HG02623 (cell line): Measurements from ENCODE around the gene PPM1H.

Experiments used
- ATAC-seq: cut with Tn5 transposase; IDR thresholded peaks from one replicate; pipeline ENCODE4 v1.9.1; 2021; ENCODE audit warnings: moderate library complexity; ENCODE audit not compliant: unreplicated experiment

Gene PPM1H

DNA sequence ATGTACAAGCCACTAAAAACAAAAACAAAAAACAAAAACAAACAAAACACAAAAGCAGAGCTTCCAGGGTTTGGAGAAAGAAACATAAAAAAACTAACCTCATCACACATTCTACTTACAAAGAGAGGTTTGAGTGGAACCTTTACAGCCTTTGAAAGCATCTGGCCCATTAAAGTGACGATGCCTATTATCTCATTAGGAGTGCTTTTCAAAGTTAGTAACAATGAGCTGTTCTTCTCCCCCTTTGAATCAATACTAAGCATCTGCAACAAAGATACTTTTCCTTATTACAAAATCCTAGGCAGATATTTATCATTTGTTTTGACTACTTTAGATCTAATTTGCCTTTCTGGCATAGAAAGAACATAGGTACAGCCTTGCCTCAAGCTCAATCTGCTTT is 217.3 kb downstream of the PPM1H start:
- ATAC-seq = no peak

DNA sequence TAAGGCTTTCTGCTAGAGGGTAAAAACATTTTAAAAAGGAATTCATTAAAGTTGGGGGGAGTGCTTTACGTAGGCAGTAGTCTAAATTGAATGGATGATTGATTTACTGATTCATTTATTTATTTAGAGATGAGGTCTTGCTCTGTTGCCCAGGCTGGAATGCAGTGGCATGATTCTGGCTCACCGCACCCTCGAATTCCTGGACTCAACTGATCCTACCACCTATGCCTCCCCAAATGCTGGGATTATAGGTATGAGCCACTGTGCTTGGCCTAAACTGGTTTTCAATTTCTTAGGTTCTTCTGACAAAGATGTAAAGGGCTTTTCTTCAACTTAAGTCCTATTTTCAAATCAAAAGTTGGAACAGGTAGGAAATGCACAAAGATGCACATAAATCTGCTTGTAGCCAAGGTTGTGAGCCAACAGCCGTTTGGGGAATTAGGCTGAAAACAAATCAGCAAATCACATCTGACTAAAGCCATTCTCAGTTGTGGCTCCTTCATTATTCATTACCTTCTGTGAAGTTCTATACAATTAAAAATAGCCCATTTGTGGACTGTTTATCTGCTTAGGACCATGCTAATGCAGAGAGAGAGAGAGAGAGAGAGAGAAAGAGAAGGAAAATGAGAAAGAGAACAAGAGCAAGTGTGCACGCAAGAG is 218.0 kb downstream of the PPM1H start:
- ATAC-seq = no peak

DNA sequence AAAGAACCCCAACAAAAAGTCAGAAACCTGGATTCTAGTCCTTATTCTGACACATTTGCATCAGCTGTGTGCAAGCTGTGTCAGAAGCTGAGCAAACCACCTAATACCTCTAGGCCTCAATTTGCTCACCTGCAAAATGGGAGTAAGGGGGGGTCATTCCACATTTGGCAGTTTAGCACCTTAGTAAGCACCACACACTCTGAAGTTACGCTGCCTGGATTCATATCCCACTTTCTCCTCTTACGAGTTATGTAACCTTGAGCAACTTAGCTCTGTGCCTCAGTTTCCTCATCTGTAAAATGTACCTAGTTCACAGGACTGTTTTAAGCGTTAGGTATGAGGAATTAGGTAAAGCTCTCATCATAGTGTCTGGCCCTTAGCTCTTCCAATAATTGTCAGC is 218.9 kb downstream of the PPM1H start:
- no peak for ATAC-seq

DNA sequence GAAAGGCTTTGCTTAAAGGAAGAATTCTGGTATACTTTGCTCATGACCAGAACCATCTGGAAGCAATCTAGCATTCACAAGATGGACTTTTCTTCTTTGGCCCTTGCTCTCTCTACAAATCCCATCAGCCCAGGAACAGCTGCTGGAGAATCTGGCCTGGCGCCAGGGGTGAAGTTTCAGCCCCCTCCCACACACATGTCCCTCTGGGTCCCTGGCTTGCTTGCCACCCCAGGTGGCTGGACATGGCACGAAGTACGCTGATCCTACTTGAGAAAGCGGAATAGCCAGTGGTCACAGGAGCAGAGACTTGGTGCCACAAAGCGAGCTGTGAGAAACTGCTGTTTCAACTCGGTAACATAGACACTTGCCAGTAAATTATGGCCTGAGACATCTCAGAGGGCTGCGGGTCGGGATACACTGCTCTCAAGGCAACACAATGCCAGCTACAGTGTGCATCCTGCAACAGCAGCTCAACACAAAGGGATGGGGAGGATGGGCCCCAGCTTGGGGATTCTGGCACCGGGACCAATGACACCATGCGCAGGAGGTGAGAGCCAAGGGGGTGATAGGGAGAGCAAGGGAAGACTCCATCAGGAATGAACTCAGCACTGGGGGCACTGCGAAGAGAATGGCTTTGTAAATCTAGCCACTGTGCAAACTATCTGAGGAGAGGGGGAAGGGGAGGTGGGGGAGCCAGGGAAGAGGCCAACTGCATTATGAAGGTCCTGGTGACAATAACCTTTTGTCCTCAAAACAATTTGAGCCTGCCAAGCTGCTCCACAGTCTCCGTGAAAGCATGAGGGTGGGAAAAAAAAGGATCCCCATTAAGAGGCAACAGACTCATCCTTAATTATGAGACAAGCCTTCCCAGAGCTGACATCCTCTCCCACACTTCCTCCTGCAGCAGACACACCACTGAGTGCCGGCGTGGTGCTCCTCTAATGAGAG is 219.9 kb downstream of the PPM1H start:
- no peak for ATAC-seq

DNA sequence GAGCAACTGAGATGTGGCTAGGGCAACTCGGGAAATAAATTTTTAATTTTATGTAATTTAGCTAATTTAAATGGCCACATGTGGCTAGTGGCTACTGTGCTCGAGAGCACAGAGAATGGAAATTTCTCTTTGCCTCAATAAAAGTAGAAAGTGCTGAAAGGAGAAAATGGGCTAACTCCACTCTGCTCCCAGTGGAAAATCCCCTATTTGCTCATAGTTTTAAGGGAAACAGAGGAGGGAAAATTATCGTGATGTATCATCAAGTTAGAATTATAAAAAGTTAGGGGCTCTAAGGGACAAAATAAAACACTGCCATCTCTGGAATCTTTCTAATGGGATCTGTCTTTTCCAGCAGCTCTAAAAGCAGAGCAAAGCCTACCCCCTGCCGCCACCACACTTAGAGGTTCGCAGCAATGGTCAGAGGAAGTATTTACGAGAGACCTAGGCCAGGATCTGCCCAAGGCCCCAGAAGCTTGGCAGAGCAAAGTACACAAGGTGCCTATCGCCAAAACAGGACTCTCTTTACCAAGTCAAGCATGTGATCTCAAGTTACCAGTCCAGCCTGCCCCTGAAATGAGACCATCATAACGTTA is 220.7 kb downstream of the PPM1H start:
- no peak for ATAC-seq

DNA sequence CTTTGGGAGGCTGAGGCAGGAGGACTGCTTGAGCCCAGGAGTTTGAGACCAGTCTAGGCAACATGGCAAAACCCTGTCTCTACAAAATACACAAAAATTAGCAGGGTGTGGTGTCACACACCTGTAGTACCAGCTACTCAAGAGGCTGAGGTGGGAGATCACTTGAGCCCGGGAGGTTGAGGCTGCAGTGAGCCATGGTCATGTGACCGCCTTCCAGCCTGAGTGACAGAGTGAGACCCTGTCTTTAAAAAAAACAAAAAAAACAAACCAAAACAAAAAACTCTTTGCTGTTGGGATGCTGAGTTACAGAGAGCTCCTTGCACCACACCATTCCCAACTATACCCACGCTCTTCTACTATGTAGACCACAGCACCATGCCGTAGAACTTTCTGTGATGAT is 221.2 kb downstream of the PPM1H start:
- ATAC-seq = no peak

DNA sequence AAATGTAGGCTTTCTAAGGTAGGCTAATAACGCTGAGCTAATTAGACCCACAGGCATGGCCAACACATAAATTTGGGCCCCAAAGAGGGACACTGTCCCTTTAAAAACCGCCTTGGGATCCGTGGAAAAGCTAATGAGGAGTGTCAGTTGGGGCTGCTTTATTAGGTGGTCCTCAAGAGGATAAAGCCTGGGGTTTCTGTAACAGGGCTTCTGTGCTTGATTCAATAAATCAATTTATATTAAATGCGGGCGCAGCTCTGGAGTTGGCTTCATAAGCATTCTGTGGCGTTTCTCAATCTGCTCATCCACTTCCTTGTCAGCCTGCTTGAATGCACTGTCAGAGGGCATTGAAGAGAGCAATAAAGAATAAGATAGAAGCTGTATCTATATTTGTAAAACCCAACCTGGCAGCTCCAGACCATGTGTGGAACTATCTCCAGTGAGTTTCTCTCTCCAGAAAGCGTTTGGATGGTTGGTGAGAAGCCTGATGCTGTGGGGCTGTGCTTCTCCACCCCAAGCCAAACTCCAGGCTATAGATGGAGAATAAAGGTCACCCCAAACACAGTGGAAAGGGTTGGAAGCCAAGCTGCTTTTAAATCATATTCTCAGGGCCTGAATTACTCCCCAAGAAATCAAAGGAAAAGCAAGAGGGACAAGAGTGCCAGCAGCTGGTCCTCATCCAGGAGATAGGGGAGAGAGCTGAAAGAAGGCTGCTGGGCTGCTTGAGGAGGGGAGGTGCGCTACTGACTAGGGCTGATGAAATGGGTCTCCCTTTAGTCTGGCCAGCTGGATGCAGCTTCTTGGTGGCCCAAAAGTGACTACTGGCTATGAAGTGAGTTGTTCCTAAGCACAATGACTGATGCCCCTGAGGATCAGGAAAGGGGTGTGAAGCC is 222.0 kb downstream of the PPM1H start:
- ATAC-seq = no peak

DNA sequence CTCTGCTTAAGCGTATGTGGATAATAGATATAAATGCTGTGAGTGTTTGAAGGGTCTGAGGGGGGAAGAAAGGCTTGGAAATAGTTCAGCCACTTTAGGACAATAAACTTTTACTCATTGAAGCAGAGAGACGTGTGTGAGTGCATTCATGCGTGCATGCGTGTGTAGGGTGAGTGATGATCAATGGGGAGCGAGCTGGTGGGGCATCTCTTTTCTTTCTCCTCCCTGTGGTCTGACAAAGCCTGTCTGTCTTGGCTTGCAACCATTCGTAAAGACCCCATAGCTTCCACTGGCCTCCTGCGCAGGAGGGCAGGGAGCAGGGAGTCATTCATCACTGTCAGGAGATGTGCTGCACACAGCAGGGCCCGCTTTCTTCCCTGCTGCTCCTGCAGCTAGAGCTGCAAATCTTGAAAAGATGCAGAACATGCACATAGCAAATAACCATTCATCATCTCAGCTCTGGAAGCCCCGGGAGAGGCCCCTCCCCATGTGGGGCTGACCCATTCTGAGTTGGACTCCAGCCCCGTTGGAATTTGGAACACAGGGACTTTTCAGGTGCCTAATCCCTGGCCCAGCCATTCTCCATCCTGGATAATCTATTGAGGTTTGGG is 223.2 kb downstream of the PPM1H start:
- no peak for ATAC-seq

DNA sequence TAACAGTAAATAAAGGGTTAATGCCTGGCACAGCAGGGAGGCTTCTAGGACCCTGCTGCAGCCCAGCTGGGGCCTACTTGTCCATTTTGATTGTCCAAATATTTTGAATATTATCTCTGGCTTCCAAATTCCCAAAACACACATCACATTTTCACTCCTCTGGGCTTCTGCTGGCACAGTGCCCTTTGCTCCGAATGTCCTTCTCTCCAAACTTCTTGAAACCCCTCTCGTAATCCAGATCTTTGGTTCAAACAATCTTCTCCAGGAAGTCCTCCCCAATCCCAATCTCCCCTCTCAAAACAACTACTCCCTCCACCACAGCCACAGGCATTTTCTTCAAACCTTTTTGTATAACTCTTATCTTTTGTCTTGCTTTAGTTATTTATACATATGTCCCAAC is 225.6 kb downstream of the PPM1H start:
- no peak for ATAC-seq

DNA sequence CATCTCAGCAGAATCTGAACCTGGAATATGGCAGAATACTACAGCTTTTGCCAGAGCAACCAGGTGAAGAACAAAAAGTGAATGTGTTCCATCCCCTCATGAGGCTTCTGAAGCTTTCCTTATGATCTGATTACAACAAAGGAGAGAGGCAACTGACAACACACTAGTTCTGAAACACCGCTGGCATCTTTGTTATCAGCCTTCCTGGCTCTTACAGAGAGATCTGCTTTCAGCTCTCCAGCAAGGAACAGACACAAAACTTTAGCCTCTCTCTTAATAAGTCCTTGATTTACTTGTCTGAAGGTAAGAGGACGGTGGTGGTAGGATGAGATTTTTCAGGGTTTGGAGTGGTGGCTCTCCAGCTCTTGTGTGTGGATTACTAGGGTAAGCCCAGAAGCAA is 227.0 kb downstream of the PPM1H start:
- no peak for ATAC-seq

DNA sequence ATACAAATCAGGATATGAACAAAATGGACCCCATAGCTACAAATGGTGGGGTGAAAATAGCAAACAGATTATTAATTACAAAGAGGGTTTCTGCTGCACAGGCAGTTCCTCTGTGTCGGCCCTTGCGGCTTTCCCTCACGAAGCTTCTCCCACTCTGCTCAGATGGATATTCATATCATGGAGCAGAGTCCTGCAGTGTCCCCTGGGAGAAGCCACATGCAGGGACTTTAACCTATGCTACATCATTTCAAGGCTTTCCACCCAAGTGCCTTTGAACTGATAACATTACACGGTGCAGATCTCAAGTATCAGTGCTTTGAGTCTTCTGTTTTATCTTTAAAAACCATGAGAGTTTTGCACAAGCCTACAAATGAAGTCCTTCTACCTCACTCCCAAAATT is 229.1 kb downstream of the PPM1H start:
- no peak for ATAC-seq

DNA sequence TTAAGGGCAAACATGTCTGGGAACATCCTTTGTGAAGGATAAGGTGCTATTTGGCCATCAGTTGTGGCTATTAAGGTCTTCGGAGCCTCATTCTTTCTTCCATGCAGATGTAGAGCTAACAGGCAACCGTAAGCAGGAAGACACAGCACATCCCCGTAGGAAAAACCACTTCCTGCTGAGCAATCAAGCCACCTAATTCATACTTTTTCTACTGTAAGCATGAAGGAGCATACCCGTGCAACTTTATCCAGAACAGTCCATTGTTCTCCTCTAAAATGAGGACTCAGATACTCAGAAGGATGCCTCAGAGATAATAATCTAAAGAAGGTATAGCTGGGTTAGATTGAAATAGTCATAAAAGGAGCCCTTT is 232.0 kb downstream of the PPM1H start:
- no peak for ATAC-seq

DNA sequence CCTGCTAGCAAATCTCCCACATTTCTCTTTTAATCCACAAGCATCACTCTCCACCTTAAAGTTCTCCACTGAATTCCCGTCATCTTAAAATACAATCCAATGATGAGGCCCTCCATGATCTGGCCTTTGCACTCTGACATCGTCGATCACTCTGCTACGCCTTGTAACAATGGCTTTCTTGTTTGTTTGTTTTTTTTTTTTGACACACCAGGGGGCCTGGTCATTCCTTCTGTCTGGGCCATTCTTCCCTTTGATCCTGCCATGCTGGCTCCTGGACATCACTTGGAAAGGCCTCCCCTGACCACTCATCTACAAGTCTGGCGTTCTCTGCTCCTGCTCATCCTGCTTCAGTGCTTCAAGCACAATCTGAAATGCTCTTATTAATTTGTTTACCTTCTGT is 233.5 kb downstream of the PPM1H start:
- ATAC-seq = no peak

DNA sequence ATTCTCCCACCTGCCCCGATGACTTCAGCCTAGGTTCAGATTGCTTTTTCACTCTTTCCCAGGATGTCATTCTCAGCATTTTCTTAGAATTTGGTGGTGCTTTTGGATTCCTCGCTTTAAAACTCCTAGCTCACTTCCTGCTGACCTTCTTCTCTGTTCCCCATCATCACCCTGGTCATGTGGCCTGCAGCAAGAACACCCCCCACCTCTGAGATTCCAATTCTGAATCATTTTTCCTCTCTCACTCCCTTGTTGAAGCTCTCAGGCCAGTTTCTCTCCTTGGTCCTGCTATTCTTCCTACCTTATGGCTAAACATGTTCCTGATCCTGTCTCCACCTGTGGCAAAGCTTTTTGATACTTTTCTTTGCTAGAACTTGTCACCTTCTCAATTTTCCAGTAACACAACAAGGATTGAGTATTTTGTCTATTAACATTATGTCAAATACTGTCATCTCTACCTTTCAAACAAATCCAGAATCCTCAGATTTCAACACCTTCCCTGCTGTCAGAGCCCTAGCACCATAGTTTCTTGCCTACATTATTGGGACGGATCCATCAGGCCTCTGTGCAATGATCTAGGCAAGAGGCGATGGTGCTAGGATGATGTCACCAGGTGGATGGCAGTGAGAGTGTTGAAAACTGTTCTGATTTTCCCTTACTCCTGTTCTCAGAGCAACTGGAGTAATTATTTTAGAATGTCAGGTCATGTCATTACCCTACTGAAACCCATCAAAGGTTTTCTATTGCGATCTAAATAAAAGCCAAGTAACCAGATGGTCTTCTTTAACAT is 234.7 kb downstream of the PPM1H start:
- no peak for ATAC-seq

DNA sequence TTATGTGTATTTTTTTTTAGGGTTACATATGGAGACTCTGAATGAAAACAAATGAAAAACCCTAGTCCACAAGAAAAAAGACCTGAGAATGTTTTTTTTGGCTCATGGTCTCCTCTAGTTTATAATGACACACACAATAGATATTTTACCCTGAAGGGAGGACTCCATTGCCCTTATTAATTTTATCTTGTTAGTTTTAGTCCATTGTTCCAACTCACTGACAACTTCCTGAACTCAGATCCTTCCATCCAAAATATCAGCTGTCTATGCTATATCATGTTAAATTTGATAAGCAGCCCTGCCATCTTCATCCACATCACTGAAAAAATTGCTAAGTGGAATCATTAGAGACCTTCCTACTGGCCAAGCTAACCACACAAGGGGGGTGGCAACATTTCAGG is 236.2 kb downstream of the PPM1H start:
- no peak for ATAC-seq

DNA sequence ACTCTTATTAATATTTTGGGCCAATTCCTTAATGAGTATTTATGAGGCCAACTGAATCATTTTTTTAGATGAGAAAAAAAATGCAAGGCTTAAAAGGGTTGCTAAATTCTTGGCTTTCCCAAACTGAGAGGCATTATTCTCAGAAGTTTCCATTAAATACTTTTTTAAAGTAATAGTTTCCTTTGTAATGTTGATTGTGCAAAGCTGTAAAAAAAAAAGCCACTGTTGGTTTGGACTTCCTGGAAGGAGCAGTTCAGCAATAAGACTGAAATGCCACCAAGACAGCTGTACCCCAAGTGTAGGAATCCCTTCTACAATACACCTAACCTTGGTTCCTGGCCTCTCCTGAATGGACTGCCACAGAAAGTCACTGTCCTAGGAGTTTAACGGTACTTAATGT is 237.1 kb downstream of the PPM1H start:
- no peak for ATAC-seq

DNA sequence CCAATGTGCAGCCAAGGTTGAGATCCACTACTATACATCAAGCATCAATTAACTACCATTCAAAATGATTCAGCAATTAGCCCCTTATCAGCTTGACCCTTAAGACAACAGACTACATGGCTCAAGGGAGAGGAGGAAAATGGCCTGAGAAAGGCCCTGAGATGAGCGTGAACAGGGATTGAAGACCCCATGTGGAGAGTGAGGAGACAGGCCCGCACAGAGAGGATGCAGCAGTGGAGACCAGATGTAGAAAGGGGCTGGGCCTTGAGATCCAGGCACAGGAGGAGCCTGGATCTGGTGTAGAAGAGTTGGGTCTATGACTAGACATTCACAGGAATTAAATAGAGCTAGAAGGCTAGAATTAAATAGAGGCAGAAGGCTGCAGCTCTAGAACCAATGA is 239.3 kb downstream of the PPM1H start:
- no peak for ATAC-seq

DNA sequence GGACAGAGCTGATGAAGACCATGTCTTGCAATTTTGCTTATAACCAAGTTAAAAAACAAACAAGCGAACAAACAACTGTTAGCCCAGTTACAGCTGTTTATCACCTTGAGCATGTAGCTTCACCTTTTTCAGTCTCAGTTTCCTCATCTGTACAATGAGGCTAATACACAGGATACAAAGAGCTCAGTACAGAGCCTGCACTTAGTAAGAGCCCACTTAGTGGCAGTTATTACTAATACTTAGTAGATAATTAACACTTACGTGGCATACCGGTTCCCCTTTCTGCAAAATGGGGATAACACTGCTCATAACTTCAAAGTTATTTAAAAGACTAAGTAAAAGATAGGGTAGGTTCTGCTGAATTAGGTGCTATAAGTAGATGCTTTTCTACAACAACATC is 240.3 kb downstream of the PPM1H start:
- no peak for ATAC-seq

DNA sequence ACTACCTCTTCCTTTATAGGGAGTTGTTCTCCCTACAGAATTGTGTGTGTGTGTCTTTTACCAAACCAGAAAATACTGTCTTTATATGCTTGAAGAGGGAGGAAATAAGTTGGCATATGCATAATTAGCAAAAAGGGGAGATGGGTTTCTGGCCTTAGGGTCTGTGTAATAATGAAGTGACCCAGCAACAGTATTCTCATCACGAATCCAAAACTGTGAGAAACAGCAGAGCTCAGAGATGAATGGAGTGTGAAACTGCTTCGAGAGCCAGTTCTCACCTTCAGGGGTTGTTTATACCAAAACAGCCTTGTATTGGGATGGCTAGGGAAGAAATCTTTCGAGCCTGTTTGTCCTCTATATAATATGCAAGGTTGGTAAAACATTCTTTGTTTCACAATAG is 240.8 kb downstream of the PPM1H start:
- no peak for ATAC-seq
